Choroid plexus epithelial cell (primary cell): Measurements from ENCODE around the gene POLD1.
A peak's percentile ranks its signal among the peaks of the same experiment; 100 is the strongest.
"Not testable (repeated sequence)": the region's sequence is repeated elsewhere in the genome, so short reads cannot be mapped to it uniquely, and the experiment has no call there.

ENCODE experiments used
- DNase-seq: peaks from one replicate; pipeline ENCODE4 v3.0.0-alpha.2; 2010; ENCODE audit warnings: low read depth
- H3K4me3 ChIP-seq: 2 replicates; pipeline ENCODE4 v1.5.1; 2011; ENCODE audit warnings: low read depth, mild to moderate bottlenecking, control low read depth, low read length, moderate library complexity
- CTCF ChIP-seq: conservative IDR thresholded peaks from 2 replicates; pipeline ENCODE4 v1.5.1; 2011; ENCODE audit warnings: low read depth, mild to moderate bottlenecking, control low read depth, inconsistent platforms, low read length, moderate library complexity

POLD1 gene

GRCh38 chr19:50383852-50384684, at the start of gene POLD1:
TSS of gene POLD1 (plus strand) at chr19:50384347. CDS start at chr19:50398852, 14,505 bp downstream.
- DNase-seq = peak; percentile 99
- TF ChIP-seq CTCF = no peak
- H3K4me3 ChIP-seq = peak within 1 kb of the TSS; percentile 67

GRCh38 chr19:50334741-50335421, 49.3 kb upstream of the POLD1 start:
- TF ChIP-seq CTCF = no peak
- H3K4me3 ChIP-seq = no peak overlapping the region
- no peak for DNase-seq

- not testable (repeated sequence) for H3K4me3 ChIP-seq, DNase-seq
Observed at GRCh38 chr19:50337031-50337430, 47.1 kb upstream of the POLD1 start.

- TF ChIP-seq CTCF = no peak
- no peak overlapping the region for H3K4me3 ChIP-seq
- DNase-seq = no peak
Observed at GRCh38 chr19:50340331-50340730, 43.8 kb upstream of the POLD1 start.

- no peak for DNase-seq
- no peak overlapping the region for H3K4me3 ChIP-seq
- TF ChIP-seq CTCF = no peak
Observed at GRCh38 chr19:50341091-50341564, 43.0 kb upstream of the POLD1 start.

- no peak for DNase-seq
- no peak overlapping the region for H3K4me3 ChIP-seq
- TF ChIP-seq CTCF = no peak
Observed at GRCh38 chr19:50344661-50345318, 39.4 kb upstream of the POLD1 start.

- H3K4me3 ChIP-seq, DNase-seq: not testable (repeated sequence)
Observed at GRCh38 chr19:50347089-50347581, 37.0 kb upstream of the POLD1 start.
